ENCODE data around the gene DERA. TPM values are rescaled to one million over a fixed set of nuclear protein-coding genes. Genes with fewer than 3 reads are reported as not detected.

The DERA gene
- total RNA-seq, 1 experiment from 2014 or later: 22.6 TPM

- Histone ChIP-seq H3K4me3 (ENCODE audit: low read depth in 2 of 2, low read length in 2 of 2) (no peak overlapping the region), H3K9me3 (ENCODE audit: control insufficient read depth, insufficient read depth, low read depth, low read length) (no peaks in the 10 kb centered on the region), H3K36me3 (ENCODE audit: control insufficient read depth, insufficient read depth, low read length) (no peaks in the 10 kb centered on the region), H3K27me3 (ENCODE audit: control insufficient read depth, insufficient read depth, low read length) (no peaks in the 10 kb centered on the region), H3K27ac (ENCODE audit: low read length) (no peak overlapping the region), H3K4me1 (ENCODE audit: control insufficient read depth, insufficient read depth, low read length) (no peaks in the 10 kb centered on the region)
- POLR2A ChIA-PET: no interaction called here
- CTCF ChIA-PET: no interaction called here
- intact Hi-C loops (cut with micrococcal nuclease; ENCODE audit: unreplicated experiment) (no loop called here), in situ Hi-C loops (cut with HindIII; ENCODE audit: low pct_unique_long_range_greater_than_20kb, low sequenced_read_pairs) (no loop called here)
- no TSS peak for BruUV-seq (replicated peaks)
- TF ChIP-seq CTCF (IDR thresholded peaks at IDR 0.05) (no peak), TCF7L2 (IDR thresholded peaks at IDR 0.05; ENCODE audit: low read depth, low read length) (no peak), POLR2AphosphoS5 (IDR thresholded peaks at IDR 0.05; ENCODE audit: low read depth, low read length) (no peak), SIN3A (IDR thresholded peaks at IDR 0.05; ENCODE audit: borderline replicate concordance, insufficient read depth, low read depth, low read length) (no peak)
- TF ChIP-seq, protein P1, sequence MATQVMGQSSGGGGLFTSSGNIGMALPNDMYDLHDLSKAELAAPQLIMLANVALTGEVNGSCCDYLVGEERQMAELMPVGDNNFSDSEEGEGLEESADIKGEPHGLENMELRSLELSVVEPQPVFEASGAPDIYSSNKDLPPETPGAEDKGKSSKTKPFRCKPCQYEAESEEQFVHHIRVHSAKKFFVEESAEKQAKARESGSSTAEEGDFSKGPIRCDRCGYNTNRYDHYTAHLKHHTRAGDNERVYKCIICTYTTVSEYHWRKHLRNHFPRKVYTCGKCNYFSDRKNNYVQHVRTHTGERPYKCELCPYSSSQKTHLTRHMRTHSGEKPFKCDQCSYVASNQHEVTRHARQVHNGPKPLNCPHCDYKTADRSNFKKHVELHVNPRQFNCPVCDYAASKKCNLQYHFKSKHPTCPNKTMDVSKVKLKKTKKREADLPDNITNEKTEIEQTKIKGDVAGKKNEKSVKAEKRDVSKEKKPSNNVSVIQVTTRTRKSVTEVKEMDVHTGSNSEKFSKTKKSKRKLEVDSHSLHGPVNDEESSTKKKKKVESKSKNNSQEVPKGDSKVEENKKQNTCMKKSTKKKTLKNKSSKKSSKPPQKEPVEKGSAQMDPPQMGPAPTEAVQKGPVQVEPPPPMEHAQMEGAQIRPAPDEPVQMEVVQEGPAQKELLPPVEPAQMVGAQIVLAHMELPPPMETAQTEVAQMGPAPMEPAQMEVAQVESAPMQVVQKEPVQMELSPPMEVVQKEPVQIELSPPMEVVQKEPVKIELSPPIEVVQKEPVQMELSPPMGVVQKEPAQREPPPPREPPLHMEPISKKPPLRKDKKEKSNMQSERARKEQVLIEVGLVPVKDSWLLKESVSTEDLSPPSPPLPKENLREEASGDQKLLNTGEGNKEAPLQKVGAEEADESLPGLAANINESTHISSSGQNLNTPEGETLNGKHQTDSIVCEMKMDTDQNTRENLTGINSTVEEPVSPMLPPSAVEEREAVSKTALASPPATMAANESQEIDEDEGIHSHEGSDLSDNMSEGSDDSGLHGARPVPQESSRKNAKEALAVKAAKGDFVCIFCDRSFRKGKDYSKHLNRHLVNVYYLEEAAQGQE (IDR thresholded peaks at IDR 0.05; ENCODE audit: insufficient read depth in 1 of 2, low read depth in 2 of 2, low read length in 1 of 2): no peak
- DNase-seq (ENCODE audit: low read depth, low spot score) (no peak), ATAC-seq (no peak)
Observed at GRCh38 chr12:15987696-15988095, 76.6 kb downstream of the DERA start.

DNA sequence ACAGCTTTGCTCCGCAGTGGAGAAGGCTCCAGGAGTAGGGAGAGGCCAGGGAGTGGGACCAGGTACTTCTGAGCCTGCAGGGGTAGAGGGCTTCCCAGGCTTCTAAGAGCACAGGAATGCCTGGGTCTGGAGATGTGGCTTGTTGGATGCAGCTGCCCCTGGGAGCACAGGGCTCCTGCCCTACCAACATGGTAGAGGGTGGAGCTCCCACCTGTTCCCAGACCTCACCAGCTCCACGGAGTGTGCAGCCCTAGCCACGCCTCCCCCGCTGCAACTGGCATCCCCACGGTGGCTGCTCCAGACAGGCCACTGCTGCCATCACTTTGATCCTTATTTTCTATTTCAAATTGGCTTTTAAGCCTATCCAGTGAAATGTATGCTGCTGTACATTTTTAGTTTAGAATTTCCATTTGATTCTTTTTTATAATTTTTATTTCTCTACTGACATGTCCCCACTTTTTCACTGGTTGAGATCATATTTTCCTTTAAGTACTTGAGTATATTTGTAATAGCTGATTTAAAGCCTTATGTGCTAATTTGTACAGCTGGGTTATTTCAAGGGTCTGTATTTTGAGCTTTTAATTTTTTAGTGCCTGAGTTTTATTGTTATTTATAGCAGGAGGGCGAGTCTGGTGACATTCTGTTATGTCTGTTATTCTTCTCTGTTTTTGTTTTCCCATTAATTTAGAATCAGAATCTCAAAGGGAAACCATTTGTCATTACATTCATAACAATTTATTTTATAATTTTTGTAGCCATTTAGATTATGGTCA is 78.0 kb downstream of the DERA start:
- no peaks in the 10 kb centered on the region for H3K36me3 ChIP-seq (ENCODE audit: control insufficient read depth, insufficient read depth, low read length)
- H3K9me3 ChIP-seq (ENCODE audit: control insufficient read depth, insufficient read depth, low read depth, low read length): no peaks in the 10 kb centered on the region
- CTCF ChIA-PET: no interaction called here
- H3K4me3 ChIP-seq (ENCODE audit: low read depth in 2 of 2, low read length in 2 of 2): no peak overlapping the region
- DNase-seq (ENCODE audit: low read depth, low spot score): no peak
- no peak for TF ChIP-seq POLR2AphosphoS5 (IDR thresholded peaks at IDR 0.05; ENCODE audit: low read depth, low read length)
- no peak for TF ChIP-seq SIN3A (IDR thresholded peaks at IDR 0.05; ENCODE audit: borderline replicate concordance, insufficient read depth, low read depth, low read length)
- TF ChIP-seq, protein P1 (IDR thresholded peaks at IDR 0.05; ENCODE audit: insufficient read depth in 1 of 2, low read depth in 2 of 2, low read length in 1 of 2): no peak
- no peak for TF ChIP-seq TCF7L2 (IDR thresholded peaks at IDR 0.05; ENCODE audit: low read depth, low read length)
- TF ChIP-seq CTCF (IDR thresholded peaks at IDR 0.05): no peak
- H3K27ac ChIP-seq (ENCODE audit: low read length): no peak overlapping the region
- in situ Hi-C loops (cut with HindIII; ENCODE audit: low pct_unique_long_range_greater_than_20kb, low sequenced_read_pairs) (no loop called here), intact Hi-C loops (cut with micrococcal nuclease; ENCODE audit: unreplicated experiment) (no loop called here)
- no peak for ATAC-seq
- BruUV-seq (replicated peaks): no TSS peak
- POLR2A ChIA-PET: no interaction called here
- no peaks in the 10 kb centered on the region for H3K4me1 ChIP-seq (ENCODE audit: control insufficient read depth, insufficient read depth, low read length)
- H3K27me3 ChIP-seq (ENCODE audit: control insufficient read depth, insufficient read depth, low read length): no peaks in the 10 kb centered on the region

All from Panc1 (cell line).